NCI-H128 (cell line): ENCODE results near the gene PRDM8.
"Not testable (repeated sequence)": the region's sequence is repeated elsewhere in the genome, so short reads cannot be mapped to it uniquely, and the experiment has no call there.

ENCODE experiments used
- DNase-seq: peaks from one replicate; lab custom pipeline; 2025; ENCODE audit not compliant: unreplicated experiment; lab: John Stamatoyannopoulos, UW

PRDM8 gene

DNA sequence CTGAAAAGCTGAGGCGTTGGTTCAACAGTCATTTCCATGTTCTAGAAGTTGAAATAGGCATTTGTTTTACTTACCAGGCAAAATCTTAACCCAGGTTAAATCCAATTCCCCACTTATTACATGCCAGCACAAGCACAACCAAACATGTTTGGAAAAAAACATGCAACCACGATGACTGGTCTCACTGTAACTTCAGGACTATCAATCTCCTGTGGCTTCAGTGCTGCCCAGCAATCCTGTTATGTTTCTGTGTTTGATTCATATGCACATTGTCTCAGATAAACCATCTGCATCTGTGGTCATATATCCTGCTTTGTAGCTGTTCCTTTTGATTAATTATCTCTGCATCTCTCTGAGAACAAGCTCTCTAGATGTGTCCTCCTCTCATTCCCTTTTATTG is 28.3 kb downstream of the PRDM8 start:
- DNase-seq, result no peak

DNA sequence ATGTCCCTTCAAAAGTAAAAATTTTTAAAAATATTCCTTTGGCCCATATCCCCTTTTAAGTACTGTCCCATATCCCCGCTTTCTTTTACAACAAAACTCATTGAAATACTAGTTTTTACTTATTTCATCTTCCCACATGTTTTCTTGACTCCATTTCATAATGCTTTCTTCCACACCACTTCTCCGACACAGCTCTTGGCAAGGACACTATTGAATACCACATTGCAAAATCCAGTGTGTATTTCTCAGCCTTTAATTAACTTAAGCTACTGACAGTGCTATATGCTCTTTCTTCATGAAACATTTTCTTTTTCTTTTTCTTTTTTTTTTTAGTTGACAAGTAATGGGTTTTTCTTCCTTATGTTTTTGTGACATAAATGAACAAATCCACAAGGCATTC is 28.8 kb downstream of the PRDM8 start:
- no peak for DNase-seq

DNA sequence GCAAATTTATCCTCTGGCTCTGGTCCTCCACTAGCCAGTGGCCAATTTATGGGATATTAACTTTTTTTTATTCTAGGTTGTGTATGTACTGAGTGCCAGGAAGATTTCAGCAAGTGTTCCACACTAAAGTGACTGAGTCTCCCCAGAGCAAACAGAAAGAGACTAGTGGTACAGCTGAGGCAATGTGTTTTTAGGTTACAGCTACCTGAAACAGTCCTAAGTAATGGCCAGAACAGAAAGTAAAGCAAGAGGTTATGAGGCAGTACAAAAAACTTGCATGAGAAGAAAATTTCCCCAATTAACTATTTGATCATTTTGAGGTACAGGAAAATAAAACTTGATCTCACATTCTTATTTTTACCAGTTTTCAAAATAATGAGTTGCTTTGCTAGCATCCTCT is 31.2 kb downstream of the PRDM8 start:
- no peak for DNase-seq

DNA sequence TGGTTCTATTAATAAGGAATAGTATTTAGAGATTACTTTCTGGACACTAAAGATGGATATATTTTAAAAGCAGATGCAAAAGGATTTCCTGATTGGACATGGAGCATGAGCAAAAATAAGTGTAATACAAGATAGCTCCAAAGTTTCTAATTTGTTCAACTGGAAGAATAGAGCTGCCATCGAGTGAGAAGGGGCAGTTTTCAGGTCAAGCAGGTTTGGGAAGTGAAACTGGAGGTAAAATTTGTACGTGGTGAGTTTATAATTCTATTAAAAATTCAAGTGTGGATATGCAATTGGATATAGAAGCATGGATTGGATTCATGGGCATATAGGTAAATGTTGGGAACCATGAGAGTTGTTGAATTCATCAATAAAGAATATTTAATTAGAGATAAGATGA is 31.8 kb downstream of the PRDM8 start:
- DNase-seq, result no peak

DNA sequence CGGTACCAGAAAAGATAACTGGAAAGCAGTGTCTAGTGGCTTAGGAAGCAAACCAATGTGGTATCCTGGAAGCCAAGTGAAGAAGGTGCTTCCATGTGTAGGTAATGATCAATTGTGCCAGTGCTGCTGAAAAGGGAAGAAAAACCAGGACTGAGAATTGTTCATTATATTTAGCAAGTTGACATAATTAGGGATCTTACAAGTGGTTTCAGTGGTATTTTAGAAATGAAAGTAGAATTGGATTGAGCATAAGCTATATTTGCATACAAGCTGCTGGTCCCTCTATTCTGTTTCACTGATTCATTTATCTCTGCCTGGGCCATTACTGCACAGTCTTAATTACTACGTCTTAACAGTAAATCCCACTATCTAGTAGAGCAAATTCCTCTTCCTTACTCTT is 32.3 kb downstream of the PRDM8 start:
- no peak for DNase-seq

DNA sequence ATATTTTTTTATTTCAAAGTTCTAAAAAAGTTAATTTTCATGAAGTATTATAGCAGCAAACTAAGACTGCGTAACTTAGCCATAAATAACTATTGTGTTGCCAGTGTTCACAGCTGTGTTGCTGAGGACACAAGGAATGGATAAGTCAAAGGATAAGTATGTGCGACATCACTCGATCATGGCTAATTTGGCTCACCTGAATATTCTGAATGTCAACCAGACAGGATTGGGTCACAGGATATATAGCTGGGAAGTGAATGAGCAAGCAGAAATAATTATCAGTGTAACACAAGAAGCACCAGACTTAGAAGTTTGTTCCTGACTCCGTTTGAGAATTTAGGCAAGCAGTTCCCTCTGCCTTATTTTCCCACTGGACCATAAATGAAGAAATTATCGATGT is 33.9 kb downstream of the PRDM8 start:
- DNase-seq, result no peak

DNA sequence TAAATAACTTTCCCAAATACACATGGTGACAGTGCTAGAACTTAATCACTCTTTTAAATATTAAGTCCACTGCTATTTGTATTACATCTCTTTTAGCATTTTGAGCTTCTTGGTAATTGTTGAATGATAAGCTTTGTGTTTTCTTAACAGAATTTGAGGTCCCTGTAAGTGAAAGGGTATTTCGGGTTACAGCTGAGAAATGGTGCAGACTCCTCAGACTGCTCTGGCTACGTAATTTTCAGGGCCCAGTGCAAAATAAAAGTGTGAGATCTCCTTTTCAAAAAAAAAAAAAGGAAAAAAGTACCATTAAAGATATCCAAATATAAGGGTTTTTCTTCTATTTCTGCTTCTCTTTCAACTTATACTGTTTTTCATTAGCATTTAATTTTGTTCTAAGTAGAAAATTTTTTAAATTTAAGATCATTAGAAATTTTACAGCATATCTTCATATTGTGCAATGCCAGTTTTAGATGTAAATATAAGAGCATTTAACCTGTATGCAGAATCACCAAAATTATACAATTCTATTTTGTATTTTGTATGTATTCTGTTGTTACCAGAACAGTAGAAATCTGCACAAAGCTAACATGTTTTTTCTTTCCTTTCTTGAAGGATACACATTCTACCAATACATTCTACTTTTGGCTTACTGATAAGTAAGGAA is 35.5 kb downstream of the PRDM8 start:
- no peak for DNase-seq

DNA sequence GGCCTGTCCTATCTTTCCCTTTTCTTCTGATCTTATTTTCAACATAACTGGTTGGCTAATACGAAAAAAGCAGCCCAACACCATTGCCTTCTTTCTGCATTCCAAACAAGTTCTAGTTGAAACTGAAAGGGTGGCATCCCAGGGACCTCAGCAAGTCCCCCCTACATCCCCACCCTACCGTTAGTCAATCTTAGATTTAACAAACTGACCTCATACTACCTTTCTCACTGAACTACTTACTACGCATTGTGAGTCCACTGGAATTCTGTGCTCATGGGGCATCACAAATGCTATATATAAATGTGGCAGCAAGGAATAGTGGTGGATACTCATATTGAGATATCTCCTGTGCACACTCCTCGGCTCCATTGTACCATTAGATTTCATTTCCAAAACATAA is 36.1 kb downstream of the PRDM8 start:
- no peak for DNase-seq

DNA sequence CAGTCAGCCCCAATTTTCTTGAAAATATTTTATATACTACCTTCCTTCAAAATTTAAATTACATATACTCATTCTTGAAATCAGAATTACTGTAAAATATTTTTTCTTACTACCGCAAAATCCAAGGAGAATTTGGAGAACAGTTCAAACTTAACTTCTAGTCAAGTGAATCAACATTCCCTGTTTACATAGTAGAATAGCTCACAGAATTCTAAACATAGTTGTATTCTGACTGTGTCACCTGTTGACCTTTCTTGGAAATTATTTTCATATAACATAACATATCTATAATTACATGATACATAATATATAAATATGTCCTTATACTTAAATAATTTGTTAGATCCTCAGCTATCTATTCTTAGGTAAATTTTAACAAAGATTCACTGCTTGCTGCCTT is 38.1 kb downstream of the PRDM8 start:
- no peak for DNase-seq

DNA sequence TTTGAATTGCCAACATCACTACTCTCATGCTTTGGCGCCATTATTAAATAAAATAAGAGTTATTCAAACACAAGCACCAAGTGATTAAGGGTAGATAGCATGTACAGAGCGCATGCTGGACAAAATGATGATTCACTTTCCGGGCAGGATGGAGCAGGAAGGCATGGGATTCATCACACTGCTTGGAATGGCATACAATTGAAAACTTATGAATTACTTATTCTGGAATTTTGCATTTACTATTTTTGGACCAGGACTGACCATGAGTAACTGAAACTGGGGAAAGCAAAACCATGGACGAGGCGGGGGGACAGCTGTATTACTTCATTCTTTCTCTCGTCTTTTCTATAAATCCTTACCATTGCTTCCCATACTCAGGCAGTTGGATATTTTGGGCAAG is 40.7 kb downstream of the PRDM8 start:
- no peak for DNase-seq

DNA sequence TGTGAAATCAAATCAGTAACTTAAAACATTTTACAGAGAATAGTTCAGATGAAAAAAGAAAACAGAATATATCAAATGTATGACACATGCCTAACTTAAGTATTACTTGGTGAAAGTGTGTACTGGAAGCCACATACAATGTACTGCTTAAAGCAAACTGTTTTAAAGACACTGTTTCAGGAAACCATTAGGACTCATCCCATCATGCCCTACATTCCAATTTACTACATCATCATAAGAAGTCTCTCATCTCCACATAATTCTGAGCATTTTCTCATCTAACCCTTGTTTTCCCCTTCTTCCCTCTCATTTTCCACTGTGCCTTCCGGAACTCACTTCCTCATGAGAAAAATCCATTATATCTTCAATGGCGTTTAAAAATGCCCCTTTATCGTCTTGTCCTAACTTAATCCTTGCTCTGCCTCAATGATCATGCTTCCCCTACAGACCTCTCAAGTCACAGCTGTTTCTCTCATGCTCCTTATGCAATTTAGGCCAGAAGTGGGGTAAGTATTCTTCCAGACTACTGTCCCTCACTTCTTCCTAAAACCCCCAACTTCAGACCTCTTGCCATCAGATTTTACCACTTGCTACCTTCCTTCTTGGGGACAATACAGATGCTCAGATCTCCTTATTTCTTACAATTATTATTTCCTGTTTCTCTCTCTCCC is 42.3 kb downstream of the PRDM8 start:
- no peak for DNase-seq

DNA sequence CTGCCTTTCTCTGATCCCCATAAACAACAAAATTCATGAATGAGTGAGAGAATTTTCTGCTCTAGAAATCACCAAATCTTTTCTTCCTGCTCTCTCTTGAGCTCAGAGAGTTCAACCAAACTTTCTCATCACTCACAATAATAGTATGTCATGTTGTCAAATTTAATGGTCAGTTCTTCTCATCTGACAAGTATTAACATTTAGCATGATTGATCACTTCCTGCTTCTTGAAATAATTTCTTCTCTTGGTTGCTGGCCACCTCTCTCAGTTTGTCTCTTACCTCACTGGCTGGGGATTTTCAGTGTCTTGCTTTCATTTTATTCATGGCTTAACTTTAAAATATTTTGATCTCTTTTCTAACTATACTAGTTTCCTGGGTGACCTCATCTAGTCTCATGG is 43.7 kb downstream of the PRDM8 start:
- DNase-seq, result no peak

DNA sequence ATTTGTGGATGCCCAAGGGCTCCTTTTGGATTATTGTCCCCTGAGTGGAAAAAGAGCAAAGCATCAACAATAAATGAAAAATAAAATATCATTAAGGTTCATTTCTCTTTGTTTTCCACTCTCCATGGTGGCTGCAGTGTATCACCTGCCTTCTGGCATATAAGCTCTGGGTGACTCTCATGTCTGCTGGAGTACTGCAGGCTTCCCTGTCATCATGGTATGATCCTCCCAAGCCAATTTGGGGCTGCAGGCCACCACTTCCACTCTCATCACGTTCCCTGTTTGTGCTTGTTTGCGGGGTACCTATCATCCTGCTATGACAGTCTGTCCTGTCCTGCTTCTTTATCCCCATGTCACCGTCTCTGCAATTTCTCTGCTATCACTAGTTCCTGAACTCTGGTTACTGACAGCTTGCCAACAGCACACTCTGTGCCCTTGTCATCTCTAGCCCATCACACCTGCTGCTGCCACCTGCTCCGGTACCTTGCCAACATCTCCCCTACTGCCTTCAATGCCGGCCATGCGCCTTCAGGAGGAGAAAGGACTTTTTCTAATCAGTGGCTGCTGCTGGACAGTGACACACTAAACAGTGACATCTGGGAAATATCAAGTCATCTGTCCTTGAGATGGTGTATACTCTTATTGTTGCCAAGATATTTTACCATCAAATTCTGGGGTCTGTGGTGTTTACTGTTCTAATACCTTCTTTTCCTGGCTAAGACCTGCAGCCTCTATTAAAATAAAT is 46.1 kb downstream of the PRDM8 start:
- no peak for DNase-seq

DNA sequence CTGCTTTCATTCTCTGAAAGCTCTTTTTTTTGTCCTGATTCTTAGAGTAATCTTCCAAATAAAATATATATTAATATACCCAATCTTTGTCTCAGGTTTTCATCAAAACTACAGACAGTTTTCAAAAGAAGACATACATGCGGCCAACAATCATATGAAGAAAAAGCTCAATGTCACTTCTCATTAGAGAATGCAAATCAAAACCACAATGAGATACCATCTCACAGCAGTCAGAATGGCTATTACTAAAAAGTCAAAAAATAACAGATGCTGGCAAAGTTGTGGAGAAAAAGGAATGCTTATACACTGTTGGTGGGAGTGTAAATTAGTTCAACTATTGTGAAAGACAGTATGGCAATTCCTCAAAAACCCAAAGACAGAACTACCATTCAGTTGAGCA is 50.2 kb downstream of the PRDM8 start:
- DNase-seq, result not testable (repeated sequence)

DNA sequence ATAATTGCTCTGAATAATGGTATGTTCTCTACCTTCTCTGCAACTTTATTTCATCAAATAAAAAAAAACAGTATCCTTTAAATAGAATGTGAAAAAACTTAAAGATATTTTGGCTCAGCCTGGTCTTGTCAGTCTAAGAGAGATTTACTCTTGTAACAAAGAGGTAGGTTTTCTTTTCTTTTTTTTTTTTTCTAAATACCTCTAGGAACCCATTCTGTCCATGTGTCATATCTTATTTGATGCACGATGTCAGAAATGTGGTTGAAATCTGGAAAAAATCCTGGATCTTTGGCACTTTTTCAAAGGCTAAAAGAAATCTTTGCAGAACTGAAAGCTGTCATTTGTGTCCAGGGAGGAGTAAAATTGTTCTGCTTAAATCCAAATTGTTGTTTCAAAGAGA is 51.8 kb downstream of the PRDM8 start:
- DNase-seq, result no peak

DNA sequence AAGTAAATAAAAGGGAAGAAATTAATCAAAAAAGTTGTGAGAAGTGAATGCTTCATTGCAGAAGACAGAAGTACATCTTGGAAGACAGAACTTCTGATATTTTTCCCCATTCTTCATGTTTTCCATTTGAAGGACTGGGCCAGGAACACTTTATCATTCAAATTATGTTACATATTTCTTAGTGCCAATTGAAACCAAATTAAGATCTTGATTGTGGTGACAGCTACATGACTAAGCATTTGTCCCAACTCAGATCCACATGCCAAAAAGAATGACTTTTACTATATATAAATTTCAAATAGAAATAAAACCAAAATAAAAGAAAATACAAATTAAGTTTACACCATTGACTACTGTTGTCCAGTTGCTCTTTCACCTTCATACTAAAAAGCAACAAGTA is 55.1 kb downstream of the PRDM8 start:
- DNase-seq, result no peak

DNA sequence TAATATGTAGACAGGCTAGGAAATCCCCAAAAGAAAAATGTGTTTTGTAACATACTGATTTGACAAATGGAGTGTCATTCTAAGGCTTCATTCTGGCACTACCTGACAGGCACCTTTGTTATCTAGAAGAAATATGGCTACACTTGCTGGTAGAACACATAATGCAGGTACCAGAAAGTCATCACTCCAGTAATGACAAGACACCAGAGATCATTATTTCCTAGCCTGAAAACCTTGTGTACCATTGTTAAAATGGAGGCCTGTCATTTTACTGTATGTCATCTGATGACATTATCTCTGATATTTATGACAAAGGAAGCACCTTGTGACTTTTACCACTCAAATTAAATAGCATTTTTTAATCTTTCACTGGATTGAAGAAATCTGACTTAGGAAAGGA is 55.6 kb downstream of the PRDM8 start:
- DNase-seq, result no peak

DNA sequence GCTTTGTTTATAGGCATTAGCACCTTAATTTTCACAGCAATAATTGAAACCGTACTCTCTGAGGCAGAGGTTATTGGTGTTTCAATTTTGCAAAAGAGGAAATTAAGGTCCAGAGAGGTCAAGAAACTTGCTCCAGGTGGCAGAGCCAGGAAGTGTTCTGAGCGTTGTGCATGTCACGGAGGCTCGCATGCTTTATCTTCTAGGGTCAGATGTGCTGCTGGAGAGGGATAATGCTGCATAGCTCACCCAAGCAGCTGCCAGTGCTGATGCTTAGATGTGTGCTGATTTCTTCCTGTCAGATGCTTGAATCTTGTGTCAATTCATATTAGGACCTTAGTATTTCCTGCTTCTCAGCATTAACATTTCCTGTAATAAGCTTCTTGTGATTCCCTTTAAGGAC is 56.2 kb downstream of the PRDM8 start:
- DNase-seq, result no peak
